Measurements from ENCODE around the gene BANF2. TPM values are rescaled to one million over a fixed set of nuclear protein-coding genes. Genes with fewer than 3 reads are reported as not detected.

BANF2 gene
- total and polyA plus RNA-seq, 2 of the 13 experiments (the other 11 are each of a cell fraction or from before 2014, with no cell fraction given) = 0.35 TPM; not detected in 1

DNA sequence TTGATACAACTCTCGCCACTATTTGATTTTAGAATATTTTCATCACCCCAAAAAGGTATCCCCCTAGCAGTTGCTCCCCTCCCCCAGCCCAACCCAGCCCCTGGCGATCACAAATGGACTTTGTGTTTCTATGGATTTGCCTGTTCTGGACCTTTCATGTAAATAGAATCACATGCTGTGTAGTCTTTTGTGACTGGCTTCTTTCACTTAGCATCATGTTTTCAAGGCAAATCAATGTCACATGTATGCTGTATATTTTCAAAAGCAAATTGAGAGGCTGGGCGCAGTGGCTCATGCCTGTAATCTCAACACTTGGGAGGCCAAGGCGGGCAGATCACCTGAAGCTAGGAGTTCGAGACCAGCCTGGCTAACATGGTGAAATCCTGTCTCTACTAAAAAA, 48.5 kb downstream of the BANF2 start (continued):
- no peak for TF ChIP-seq HMG20B (CRISPR knock-in tag; conservative IDR thresholded peaks at IDR 0.05)
- TF ChIP-seq GPN1 (CRISPR knock-in tag; IDR thresholded peaks at IDR 0.05; ENCODE audit: borderline replicate concordance) = no peak
- TF ChIP-seq, protein P1, sequence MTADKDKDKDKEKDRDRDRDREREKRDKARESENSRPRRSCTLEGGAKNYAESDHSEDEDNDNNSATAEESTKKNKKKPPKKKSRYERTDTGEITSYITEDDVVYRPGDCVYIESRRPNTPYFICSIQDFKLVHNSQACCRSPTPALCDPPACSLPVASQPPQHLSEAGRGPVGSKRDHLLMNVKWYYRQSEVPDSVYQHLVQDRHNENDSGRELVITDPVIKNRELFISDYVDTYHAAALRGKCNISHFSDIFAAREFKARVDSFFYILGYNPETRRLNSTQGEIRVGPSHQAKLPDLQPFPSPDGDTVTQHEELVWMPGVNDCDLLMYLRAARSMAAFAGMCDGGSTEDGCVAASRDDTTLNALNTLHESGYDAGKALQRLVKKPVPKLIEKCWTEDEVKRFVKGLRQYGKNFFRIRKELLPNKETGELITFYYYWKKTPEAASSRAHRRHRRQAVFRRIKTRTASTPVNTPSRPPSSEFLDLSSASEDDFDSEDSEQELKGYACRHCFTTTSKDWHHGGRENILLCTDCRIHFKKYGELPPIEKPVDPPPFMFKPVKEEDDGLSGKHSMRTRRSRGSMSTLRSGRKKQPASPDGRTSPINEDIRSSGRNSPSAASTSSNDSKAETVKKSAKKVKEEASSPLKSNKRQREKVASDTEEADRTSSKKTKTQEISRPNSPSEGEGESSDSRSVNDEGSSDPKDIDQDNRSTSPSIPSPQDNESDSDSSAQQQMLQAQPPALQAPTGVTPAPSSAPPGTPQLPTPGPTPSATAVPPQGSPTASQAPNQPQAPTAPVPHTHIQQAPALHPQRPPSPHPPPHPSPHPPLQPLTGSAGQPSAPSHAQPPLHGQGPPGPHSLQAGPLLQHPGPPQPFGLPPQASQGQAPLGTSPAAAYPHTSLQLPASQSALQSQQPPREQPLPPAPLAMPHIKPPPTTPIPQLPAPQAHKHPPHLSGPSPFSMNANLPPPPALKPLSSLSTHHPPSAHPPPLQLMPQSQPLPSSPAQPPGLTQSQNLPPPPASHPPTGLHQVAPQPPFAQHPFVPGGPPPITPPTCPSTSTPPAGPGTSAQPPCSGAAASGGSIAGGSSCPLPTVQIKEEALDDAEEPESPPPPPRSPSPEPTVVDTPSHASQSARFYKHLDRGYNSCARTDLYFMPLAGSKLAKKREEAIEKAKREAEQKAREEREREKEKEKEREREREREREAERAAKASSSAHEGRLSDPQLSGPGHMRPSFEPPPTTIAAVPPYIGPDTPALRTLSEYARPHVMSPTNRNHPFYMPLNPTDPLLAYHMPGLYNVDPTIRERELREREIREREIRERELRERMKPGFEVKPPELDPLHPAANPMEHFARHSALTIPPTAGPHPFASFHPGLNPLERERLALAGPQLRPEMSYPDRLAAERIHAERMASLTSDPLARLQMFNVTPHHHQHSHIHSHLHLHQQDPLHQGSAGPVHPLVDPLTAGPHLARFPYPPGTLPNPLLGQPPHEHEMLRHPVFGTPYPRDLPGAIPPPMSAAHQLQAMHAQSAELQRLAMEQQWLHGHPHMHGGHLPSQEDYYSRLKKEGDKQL (CRISPR knock-in tag; IDR thresholded peaks at IDR 0.05; ENCODE audit: low read depth) = no peak
- TF ChIP-seq PAF1 (CRISPR knock-in tag; IDR thresholded peaks at IDR 0.05) = no peak
- TF ChIP-seq LCORL (IDR thresholded peaks at IDR 0.05) = no peak
- TF ChIP-seq LCORL (CRISPR knock-in tag; IDR thresholded peaks at IDR 0.05) = peak; percentile 59; the same call in 1 of the 2 replicates
- peak in 1 of 2 experiments; percentile 17; a peak in 1 of 4 replicates for TF ChIP-seq EP300 (IDR thresholded peaks at IDR 0.05; ENCODE audit: low read depth in 2 of 2, low read length in 2 of 2)
- no peak for TF ChIP-seq EP300 (CRISPR knock-in tag; IDR thresholded peaks at IDR 0.05; ENCODE audit: borderline replicate concordance)
- TF ChIP-seq, protein P2, sequence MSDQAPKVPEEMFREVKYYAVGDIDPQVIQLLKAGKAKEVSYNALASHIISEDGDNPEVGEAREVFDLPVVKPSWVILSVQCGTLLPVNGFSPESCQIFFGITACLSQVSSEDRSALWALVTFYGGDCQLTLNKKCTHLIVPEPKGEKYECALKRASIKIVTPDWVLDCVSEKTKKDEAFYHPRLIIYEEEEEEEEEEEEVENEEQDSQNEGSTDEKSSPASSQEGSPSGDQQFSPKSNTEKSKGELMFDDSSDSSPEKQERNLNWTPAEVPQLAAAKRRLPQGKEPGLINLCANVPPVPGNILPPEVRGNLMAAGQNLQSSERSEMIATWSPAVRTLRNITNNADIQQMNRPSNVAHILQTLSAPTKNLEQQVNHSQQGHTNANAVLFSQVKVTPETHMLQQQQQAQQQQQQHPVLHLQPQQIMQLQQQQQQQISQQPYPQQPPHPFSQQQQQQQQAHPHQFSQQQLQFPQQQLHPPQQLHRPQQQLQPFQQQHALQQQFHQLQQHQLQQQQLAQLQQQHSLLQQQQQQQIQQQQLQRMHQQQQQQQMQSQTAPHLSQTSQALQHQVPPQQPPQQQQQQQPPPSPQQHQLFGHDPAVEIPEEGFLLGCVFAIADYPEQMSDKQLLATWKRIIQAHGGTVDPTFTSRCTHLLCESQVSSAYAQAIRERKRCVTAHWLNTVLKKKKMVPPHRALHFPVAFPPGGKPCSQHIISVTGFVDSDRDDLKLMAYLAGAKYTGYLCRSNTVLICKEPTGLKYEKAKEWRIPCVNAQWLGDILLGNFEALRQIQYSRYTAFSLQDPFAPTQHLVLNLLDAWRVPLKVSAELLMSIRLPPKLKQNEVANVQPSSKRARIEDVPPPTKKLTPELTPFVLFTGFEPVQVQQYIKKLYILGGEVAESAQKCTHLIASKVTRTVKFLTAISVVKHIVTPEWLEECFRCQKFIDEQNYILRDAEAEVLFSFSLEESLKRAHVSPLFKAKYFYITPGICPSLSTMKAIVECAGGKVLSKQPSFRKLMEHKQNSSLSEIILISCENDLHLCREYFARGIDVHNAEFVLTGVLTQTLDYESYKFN (CRISPR knock-in tag; conservative IDR thresholded peaks at IDR 0.05) = peak; percentile 51
- TF ChIP-seq, protein P3, sequence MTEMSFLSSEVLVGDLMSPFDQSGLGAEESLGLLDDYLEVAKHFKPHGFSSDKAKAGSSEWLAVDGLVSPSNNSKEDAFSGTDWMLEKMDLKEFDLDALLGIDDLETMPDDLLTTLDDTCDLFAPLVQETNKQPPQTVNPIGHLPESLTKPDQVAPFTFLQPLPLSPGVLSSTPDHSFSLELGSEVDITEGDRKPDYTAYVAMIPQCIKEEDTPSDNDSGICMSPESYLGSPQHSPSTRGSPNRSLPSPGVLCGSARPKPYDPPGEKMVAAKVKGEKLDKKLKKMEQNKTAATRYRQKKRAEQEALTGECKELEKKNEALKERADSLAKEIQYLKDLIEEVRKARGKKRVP (CRISPR knock-in tag; IDR thresholded peaks at IDR 0.05) = peak in 1 of 2 experiments; percentile 31; a peak in 1 of 4 replicates
- no peak for TF ChIP-seq MAZ (IDR thresholded peaks at IDR 0.05; ENCODE audit: borderline replicate concordance, low read depth, low read length)
- TF ChIP-seq MAZ (CRISPR knock-in tag; IDR thresholded peaks at IDR 0.05; ENCODE audit: low read depth) = no peak
- no peak for TF ChIP-seq ZNF878 (CRISPR knock-in tag; IDR thresholded peaks at IDR 0.05)
- 0 out of 2 replicates have a peak, but pooled peaks have one; percentile 24 for TF ChIP-seq POGZ (CRISPR knock-in tag; IDR thresholded peaks at IDR 0.05)
- TF ChIP-seq, protein P4, sequence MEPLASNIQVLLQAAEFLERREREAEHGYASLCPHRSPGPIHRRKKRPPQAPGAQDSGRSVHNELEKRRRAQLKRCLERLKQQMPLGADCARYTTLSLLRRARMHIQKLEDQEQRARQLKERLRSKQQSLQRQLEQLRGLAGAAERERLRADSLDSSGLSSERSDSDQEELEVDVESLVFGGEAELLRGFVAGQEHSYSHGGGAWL (CRISPR knock-in tag; IDR thresholded peaks at IDR 0.05) = no peak
- TF ChIP-seq SMC3 (IDR thresholded peaks at IDR 0.05; ENCODE audit: low read length) = no peak
- TF ChIP-seq ZNF891 (CRISPR knock-in tag; IDR thresholded peaks at IDR 0.05) = no peak
- no peak for TF ChIP-seq NKX3-1 (CRISPR knock-in tag; IDR thresholded peaks at IDR 0.05)
- TF ChIP-seq ZNF556 (CRISPR knock-in tag; IDR thresholded peaks at IDR 0.05; ENCODE audit: borderline replicate concordance) = no peak
- TF ChIP-seq NFE2L2 (IDR thresholded peaks at IDR 0.05; ENCODE audit: low read length) = no peak

All from HepG2 (cell line).